Body of pancreas (tissue), 4 donors: ENCODE data around the gene NSUN3.

Experiments
- CTCF ChIP-seq, 7 experiments: fragments of 450-650 bp in 4 of 7; fragments of 200-600 bp in 3 of 7; sonication (generic) in 3 of 7; IDR thresholded peaks; one replicate each; pipeline ENCODE4 v1.5.1; 2016 to 2019; ENCODE audit warnings: antibody characterized with exemption in 7 of 7
- POLR2A ChIP-seq, 3 donors: fragments of 450-650 bp; IDR thresholded peaks; one replicate each; pipeline ENCODE4 v1.6.1; 2016; ENCODE audit warnings: antibody characterized with exemption in 3 of 3, mild to moderate bottlenecking in 2 of 3

- no peak for TF ChIP-seq POLR2A (IDR thresholded peaks at IDR 0.05)
- no peak for TF ChIP-seq CTCF (IDR thresholded peaks at IDR 0.05)
Measured at GRCh38 chr3:94158512-94158911, 95.7 kb downstream of the NSUN3 start.
